Endothelial cell (in vitro differentiated cells): Measurements from ENCODE around the gene HHATL. TPM values are rescaled to one million over a fixed set of nuclear protein-coding genes. Genes with fewer than 3 reads are reported as not detected.

Experiments
- DNase-seq: peaks from one replicate; pipeline ENCODE4 v3.0.0; 2021; ENCODE audit warnings: low spot score
- H3K27ac Mint-ChIP-seq: one replicate; pipeline ENCODE4 v1.8.0; 2021; ENCODE audit warnings: mixed read lengths, inconsistent platforms; ENCODE audit not compliant: unreplicated experiment
- H3K27me3 Mint-ChIP-seq: one replicate; pipeline ENCODE4 v1.8.0; 2021; ENCODE audit warnings: mild to moderate bottlenecking, moderate library complexity, mixed read lengths, inconsistent platforms; ENCODE audit not compliant: unreplicated experiment
- H3K36me3 Mint-ChIP-seq: one replicate; pipeline ENCODE4 v1.8.0; 2021; ENCODE audit warnings: mild to moderate bottlenecking, low read depth, mixed read lengths, inconsistent platforms; ENCODE audit not compliant: unreplicated experiment
- H3K4me1 Mint-ChIP-seq: one replicate; pipeline ENCODE4 v1.8.0; 2021; ENCODE audit warnings: mild to moderate bottlenecking, mixed read lengths, inconsistent platforms; ENCODE audit not compliant: unreplicated experiment
- H3K4me3 Mint-ChIP-seq: one replicate; pipeline ENCODE4 v1.8.0; 2021; ENCODE audit warnings: mild to moderate bottlenecking, mixed read lengths, inconsistent platforms; ENCODE audit not compliant: unreplicated experiment
- H3K9me3 Mint-ChIP-seq: one replicate; pipeline ENCODE4 v1.8.0; 2021; ENCODE audit warnings: mixed read lengths, inconsistent platforms; ENCODE audit not compliant: unreplicated experiment
- total RNA-seq: library from RNA; stranded (reverse); fragmentation: NEBNext Ultra II Directional; extraction: Animal tissue kit (Norgen Biotek cat#: 25700); gene quantifications from one replicate; pipeline ENCODE4 v1.2.1, GENCODE V29; 2021; ENCODE audit not compliant: unreplicated experiment
- TF ChIP-seq, protein P1 (sequence below): fragments of 200-600 bp; sonication (generic); IDR thresholded peaks from one replicate; pipeline ENCODE4 v1.5.0; 2021; ENCODE audit warnings: antibody characterized with exemption; ENCODE audit not compliant: unreplicated experiment

Gene HHATL
- total RNA-seq, 1 donor from 2014 or later: not detected

DNA sequence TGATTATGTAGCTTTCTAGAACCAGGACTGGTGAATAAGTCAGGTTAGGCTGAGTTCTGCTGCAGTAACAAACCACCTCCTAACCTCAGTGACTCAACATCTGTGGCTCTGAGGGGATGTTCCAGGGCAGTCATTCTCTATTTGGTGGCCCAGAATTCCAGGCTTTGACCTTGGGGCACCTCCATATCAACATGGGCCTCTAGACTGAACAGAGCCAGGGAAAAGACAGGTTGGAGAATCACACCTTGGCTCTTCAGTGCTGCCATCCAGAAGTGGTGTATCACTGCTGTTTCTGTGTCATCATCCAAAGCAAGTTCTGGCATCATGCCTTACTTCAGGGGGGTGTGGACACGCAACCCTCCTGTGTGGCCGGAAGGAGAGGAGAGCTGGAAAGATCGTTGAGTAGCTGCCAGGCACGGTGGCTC is 33.8 kb downstream of the HHATL start:
- H3K4me3 Mint-ChIP-seq: no peak overlapping the region
- H3K9me3 Mint-ChIP-seq: no peaks in the 10 kb centered on the region
- TF ChIP-seq, protein P1, sequence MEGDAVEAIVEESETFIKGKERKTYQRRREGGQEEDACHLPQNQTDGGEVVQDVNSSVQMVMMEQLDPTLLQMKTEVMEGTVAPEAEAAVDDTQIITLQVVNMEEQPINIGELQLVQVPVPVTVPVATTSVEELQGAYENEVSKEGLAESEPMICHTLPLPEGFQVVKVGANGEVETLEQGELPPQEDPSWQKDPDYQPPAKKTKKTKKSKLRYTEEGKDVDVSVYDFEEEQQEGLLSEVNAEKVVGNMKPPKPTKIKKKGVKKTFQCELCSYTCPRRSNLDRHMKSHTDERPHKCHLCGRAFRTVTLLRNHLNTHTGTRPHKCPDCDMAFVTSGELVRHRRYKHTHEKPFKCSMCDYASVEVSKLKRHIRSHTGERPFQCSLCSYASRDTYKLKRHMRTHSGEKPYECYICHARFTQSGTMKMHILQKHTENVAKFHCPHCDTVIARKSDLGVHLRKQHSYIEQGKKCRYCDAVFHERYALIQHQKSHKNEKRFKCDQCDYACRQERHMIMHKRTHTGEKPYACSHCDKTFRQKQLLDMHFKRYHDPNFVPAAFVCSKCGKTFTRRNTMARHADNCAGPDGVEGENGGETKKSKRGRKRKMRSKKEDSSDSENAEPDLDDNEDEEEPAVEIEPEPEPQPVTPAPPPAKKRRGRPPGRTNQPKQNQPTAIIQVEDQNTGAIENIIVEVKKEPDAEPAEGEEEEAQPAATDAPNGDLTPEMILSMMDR: no peak
- no peak for DNase-seq
- peaks cover 3% of the 10 kb centered on the region for H3K4me1 Mint-ChIP-seq
- no peak overlapping the region for H3K27ac Mint-ChIP-seq
- H3K36me3 Mint-ChIP-seq: no peaks in the 10 kb centered on the region
- H3K27me3 Mint-ChIP-seq: peaks cover 10% of the 10 kb centered on the region

DNA sequence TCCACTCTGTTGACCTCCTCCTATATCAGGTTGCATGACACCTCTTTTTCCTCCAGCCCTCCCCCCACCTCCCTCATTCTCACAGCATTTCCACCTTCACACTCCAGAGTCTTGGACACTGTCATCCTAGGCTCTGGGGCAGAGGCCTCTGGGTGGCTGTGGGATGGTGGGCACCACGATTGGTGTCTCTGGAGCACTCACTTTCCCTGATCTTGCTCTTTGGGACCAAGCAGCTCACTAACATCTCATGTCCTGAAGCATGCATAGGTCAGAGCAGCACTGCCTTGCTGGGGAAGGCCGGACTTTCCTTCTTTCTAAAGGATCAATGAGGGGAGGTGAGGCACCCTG is 34.2 kb downstream of the HHATL start:
- DNase-seq: no peak
- Mint-ChIP-seq H3K27me3 (peaks cover 10% of the 10 kb centered on the region), H3K9me3 (no peaks in the 10 kb centered on the region), H3K4me3 (no peak overlapping the region), H3K4me1 (peaks cover 3% of the 10 kb centered on the region), H3K36me3 (no peaks in the 10 kb centered on the region), H3K27ac (no peak overlapping the region)
- TF ChIP-seq, protein P1: no peak

DNA sequence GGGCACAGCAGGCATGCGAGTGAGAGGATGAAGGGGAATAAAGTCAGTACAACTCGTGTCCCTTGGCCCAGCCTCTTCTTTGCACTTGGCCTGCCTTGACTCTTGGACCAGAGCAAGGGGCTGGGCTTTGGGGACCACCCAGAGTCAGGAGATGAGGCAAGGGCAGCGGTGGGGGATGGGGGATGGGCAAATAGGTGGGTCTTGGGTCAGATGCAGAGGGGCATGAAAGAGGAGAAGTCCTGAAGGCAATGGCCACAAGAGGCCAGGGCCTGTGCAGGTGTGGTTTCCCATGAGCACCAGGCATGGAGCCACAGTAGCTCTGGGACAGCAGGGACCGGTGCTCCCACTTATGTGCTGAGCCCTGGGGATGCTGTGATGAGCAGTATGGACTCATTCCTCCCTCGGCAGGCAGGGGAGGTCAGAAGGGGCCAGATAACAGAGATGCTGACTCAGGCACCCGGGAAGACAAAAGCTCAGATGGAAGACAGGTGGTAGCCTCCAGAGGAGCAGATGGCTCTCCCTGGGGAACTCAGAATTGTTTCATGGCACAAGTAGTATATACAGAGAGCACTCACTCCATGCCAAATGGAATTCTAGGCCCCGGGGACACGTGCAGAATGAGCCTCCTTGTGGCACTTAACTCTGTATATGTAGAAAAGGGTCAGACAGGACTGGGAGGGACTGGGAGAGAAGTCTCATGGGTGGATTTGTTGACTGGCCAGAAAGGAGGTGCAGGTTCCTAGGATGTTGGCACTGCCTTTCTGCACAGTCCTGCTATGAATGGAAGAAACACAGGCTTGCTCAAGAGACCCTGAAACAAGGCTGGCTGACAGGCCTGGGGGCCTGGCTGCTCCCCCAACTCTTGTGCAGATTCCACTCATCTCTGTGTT is 34.8 kb downstream of the HHATL start:
- TF ChIP-seq, protein P1: no peak
- H3K9me3 Mint-ChIP-seq: no peaks in the 10 kb centered on the region
- H3K27ac Mint-ChIP-seq: peak overlapping the region; percentile 41
- H3K4me3 Mint-ChIP-seq: no peak overlapping the region
- no peak for DNase-seq
- H3K27me3 Mint-ChIP-seq: peaks cover 10% of the 10 kb centered on the region
- peaks cover 3% of the 10 kb centered on the region for H3K4me1 Mint-ChIP-seq
- H3K36me3 Mint-ChIP-seq: no peaks in the 10 kb centered on the region

DNA sequence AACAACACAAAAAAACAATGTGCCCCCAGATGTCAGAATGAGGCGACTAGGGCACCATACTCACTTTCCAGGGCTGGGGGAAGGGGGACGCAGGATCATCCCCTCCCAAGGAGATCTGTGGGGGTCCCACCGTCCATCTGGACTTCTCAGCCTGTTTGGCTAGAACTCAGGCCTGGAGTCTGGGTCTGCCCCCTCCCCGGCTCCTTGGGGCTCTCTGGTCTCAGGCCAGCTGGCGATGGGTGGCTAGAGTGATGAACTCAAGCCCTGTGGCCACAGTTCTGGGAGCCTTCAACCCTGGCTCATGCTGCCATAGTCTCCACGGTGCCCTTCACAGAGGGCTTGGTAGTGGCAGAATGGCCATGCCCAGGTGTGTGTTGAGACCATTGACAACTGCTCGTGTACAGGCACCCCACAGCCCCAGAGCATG is 35.5 kb downstream of the HHATL start:
- Mint-ChIP-seq H3K4me1 (peaks cover 3% of the 10 kb centered on the region), H3K9me3 (no peaks in the 10 kb centered on the region), H3K36me3 (no peaks in the 10 kb centered on the region), H3K4me3 (no peak overlapping the region), H3K27me3 (peaks cover 10% of the 10 kb centered on the region), H3K27ac (no peak overlapping the region)
- TF ChIP-seq, protein P1: no peak
- no peak for DNase-seq

DNA sequence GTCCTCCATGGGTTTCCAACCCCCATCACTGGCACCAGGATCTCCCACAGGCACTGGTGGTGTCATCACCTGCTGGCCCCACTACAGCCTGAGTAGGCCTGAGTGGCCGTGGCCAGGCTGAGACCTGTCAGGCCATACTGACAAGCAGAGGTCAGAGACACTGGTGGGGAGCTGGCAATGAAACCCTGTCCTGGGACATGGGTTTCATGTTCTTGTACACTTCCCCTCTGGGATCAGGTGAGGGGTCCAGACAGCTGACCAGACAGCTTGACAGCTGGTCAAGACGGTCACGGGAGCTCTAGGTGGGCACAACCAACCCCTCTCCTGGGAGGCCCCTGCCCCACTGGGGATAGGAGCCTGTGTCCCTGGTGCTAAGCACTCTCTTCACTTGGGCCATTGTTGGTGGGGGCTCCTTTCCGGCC is 36.0 kb downstream of the HHATL start:
- no peak for DNase-seq
- Mint-ChIP-seq H3K27ac (no peak overlapping the region), H3K36me3 (no peaks in the 10 kb centered on the region), H3K9me3 (no peaks in the 10 kb centered on the region), H3K27me3 (peaks cover 10% of the 10 kb centered on the region), H3K4me3 (no peak overlapping the region), H3K4me1 (peaks cover under 1% of the 10 kb centered on the region)
- TF ChIP-seq, protein P1: no peak
